Measurements from ENCODE around the gene SLC14A1. TPM values are rescaled to one million over a fixed set of nuclear protein-coding genes. Genes with fewer than 3 reads are reported as not detected.

The SLC14A1 gene
- total and polyA plus RNA-seq, 8 donors: 0.20 to 4.2 (median 3.1) TPM; not detected in 3

DNA sequence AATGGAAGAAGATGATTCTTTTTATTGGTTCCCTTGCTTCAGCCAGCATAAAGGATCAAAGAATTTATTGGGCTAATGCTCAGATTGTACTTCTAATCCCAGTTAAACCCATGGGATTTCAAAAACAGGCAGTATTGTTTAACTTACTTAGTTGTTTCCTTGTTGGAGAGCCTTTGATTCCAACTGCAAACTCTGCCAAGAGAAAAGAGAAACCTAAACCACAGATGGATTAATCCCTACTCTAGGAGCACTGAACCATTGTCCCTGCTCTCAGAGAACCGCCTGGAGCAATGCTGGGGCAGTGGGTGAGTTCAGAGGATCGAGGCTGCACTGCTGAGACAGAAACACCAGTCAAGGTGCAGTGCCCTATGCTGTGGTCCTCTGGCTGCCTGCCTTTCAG is 56.6 kb downstream of the SLC14A1 start:
- intact Hi-C loops (cut with DNase I; ENCODE audit: low total_unique reads): no loop called here
- 0 to 48% (median 35%) methylated on average over 2 of the region's 2 CpGs for WGBS, 5 donors
- H3K4me3 ChIP-seq: no peak overlapping the region
- peak in 1 of 2 donors; percentile 27 for DNase-seq
- peaks cover 0 to 4% (median 0%) of the 10 kb centered on the region in 3 donors for H3K27me3 ChIP-seq
- TF ChIP-seq POLR2AphosphoS5 (IDR thresholded peaks at IDR 0.05) (no peak), EP300 (IDR thresholded peaks at IDR 0.05) (no peak), POLR2A (IDR thresholded peaks at IDR 0.05) (no peak)
- TF ChIP-seq, protein P1, sequence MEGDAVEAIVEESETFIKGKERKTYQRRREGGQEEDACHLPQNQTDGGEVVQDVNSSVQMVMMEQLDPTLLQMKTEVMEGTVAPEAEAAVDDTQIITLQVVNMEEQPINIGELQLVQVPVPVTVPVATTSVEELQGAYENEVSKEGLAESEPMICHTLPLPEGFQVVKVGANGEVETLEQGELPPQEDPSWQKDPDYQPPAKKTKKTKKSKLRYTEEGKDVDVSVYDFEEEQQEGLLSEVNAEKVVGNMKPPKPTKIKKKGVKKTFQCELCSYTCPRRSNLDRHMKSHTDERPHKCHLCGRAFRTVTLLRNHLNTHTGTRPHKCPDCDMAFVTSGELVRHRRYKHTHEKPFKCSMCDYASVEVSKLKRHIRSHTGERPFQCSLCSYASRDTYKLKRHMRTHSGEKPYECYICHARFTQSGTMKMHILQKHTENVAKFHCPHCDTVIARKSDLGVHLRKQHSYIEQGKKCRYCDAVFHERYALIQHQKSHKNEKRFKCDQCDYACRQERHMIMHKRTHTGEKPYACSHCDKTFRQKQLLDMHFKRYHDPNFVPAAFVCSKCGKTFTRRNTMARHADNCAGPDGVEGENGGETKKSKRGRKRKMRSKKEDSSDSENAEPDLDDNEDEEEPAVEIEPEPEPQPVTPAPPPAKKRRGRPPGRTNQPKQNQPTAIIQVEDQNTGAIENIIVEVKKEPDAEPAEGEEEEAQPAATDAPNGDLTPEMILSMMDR (IDR thresholded peaks at IDR 0.05): no peak
- no peaks in the 10 kb centered on the region for H3K9me3 ChIP-seq
- no peaks in the 10 kb centered on the region for H3K36me3 ChIP-seq
- no peak overlapping the region for H3K27ac ChIP-seq
- H3K4me1 ChIP-seq: peaks cover 0 to 7% (median 4%) of the 10 kb centered on the region in 4 donors

DNA sequence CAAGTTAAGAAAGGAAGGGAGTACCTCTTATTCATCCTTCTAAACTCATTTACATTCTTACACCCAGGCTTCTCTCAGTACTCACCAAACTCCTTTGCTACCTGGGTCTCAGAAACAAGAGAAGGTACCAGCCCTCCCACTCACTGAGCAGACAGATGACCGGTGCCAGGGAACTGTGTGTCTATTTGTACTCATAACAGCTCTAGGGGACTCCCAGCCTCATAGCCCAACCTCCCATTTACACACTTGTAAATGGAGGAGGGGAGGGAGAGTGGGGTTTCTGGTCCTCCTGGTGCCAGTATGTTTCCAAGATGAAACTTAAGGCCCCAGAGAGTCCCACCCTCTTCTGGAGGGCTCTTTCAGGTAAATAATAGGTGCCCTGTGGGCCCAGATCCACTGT is 58.7 kb downstream of the SLC14A1 start:
- WGBS, 5 donors: 60 to 86% (median 71%) methylated on average over 1 of the region's 1 CpG
- no peaks in the 10 kb centered on the region for H3K36me3 ChIP-seq
- intact Hi-C loops (cut with DNase I; ENCODE audit: low total_unique reads): no loop called here
- DNase-seq: no peak
- H3K9me3 ChIP-seq: no peaks in the 10 kb centered on the region
- H3K4me3 ChIP-seq: no peak overlapping the region
- no peaks in the 10 kb centered on the region for H3K4me1 ChIP-seq
- no peak for TF ChIP-seq EP300 (IDR thresholded peaks at IDR 0.05)
- TF ChIP-seq, protein P1 (IDR thresholded peaks at IDR 0.05): no peak
- TF ChIP-seq POLR2AphosphoS5 (IDR thresholded peaks at IDR 0.05): no peak
- TF ChIP-seq POLR2A (IDR thresholded peaks at IDR 0.05): no peak
- H3K27me3 ChIP-seq: peaks cover 0 to 4% (median 0%) of the 10 kb centered on the region in 3 donors
- no peak overlapping the region for H3K27ac ChIP-seq

DNA sequence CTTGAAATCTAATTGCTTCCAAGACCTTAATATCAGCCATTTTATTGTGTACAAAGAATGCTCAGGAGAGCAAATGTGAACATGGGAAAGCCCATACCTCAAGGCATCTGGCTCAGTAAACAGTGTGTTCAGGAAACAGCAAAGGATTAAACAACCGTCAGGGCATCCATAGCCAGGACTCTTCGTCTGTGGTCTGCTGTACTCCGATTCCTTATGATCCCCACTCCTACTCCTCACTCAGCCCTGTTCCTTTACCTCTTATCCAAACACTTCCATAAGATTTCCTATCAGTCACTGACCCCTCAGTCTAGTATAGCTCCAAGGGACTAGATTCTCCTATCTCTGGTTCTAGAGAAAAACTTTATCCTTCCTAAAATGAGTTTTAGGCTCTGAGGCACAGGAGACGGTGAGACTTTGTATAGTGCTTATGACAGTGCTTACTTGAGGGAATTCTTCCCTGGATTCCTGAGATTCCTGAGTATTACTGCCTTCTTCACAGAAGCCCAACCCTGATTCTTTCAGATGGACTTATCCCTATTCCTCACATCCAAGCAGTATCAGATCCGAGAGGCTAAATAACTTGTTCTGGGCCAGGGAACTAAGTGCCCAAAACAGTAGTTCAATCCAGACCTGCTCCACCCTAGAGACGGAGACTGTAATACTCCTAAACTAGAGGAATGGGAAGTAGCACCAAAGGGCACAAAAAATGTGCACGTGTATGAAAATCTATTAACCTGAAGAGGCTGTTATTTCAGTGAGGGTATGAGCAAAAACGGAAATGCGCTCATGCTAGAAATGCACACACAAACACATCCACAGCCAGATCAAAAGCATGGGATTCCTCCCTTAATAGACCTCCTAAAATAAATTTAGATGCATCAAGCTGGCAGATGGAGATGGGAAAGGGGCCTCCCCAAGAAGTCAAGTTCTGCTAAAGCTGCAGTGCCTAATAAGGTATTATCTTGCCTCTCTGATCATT is 59.4 kb downstream of the SLC14A1 start:
- intact Hi-C loops (cut with DNase I; ENCODE audit: low total_unique reads): no loop called here
- no peak for DNase-seq
- Histone ChIP-seq H3K27me3 (peaks cover 0 to 4% (median 0%) of the 10 kb centered on the region in 3 donors), H3K36me3 (no peaks in the 10 kb centered on the region), H3K4me3 (no peak overlapping the region), H3K27ac (no peak overlapping the region), H3K4me1 (no peaks in the 10 kb centered on the region), H3K9me3 (no peaks in the 10 kb centered on the region)
- TF ChIP-seq, protein P1 (IDR thresholded peaks at IDR 0.05): no peak
- TF ChIP-seq POLR2AphosphoS5 (IDR thresholded peaks at IDR 0.05) (no peak), POLR2A (IDR thresholded peaks at IDR 0.05) (no peak), EP300 (IDR thresholded peaks at IDR 0.05) (no peak)
- 66 to 82% (median 77%) methylated on average over 9 of the region's 9 CpGs for WGBS, 5 donors

DNA sequence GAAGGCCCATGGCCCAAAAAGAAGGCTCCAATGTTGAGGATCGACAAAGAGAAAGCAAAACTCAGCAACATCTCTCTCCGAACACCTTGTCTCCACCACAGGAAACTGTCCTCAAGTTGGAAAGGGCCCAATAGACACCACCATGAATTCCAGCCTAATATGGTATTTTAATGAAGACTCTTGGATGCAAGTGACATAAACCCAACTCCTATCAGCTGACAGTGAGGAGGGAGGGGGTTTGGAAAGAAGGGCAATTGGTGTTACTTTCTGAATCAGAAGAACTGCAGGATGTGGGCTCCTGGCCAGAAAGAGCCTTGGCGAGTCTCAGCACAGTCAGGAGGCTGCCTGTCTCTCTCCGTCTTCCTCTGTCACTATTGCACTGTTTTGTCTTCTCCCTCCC is 61.2 kb downstream of the SLC14A1 start:
- DNase-seq: peak in 1 of 2 donors; percentile 31
- TF ChIP-seq EP300 (IDR thresholded peaks at IDR 0.05) (no peak), POLR2AphosphoS5 (IDR thresholded peaks at IDR 0.05) (no peak), POLR2A (IDR thresholded peaks at IDR 0.05) (no peak)
- TF ChIP-seq, protein P1 (IDR thresholded peaks at IDR 0.05): no peak
- intact Hi-C loops (cut with DNase I; ENCODE audit: low total_unique reads): no loop called here
- Histone ChIP-seq H3K36me3 (no peaks in the 10 kb centered on the region), H3K27ac (no peak overlapping the region), H3K27me3 (peaks cover 0 to 4% (median 0%) of the 10 kb centered on the region in 3 donors), H3K9me3 (no peaks in the 10 kb centered on the region), H3K4me1 (no peaks in the 10 kb centered on the region), H3K4me3 (no peak overlapping the region)
- WGBS, 5 donors: 51 to 76% (median 57%) methylated on average over 4 of the region's 4 CpGs

All from stomach (tissue), 9 donors.